ENCODE data around the gene SCT. TPM values are rescaled to one million over a fixed set of nuclear protein-coding genes. Genes with fewer than 3 reads are reported as not detected.

The SCT gene
- total RNA-seq, 1 donor from 2014 or later, result not detected

DNA sequence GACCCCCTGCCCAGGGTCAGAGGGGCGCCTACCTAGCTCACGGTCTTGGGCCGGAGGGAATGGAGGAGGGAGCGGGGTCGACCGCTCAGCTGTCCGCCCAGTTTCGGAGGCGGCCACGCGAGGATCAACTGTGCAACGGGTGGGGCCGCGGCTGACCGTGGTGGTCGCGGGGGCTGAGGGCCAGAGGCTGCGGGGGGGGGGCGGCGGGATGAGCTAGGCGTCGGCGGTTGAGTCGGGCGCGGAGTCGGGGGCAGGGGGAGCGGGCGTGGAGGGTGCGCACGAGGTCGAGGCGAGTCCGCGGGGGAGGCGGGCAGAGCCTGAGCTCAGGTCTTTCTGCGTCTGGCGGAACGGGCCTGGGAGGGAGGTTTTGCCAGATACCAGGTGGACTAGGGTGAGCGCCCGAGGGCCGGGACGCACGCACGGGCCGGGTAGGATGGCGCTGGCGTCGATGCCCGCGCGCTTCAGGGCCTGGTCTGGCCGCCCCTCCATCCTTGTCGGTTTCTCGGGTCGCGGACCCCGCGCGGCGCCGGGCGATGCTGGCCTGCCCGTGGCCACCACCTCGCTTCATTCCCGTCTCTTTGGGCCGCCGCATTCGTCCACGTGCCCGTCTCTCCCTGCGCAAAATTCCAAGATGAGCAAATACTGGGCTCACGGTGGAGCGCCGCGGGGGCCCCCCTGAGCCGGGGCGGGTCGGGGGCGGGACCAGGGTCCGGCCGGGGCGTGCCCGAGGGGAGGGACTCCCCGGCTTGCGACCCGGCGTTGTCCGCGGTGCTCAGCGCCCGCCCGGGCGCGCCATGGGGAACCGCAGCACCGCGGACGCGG, 9.7 kb upstream of the SCT start, which contains the start of gene DRD4:
TSS of gene DRD4 (plus strand) at position 759 of the 822 bp plus-strand sequence. CDS start at position 795, 36 bp downstream.
- Histone ChIP-seq H3K36me3 (peaks cover 0 to 2% of the 10 kb centered on the region in 2 donors), H3K27ac (no peak within 1 kb of the TSS), H3K9me3 (no peaks in the 10 kb centered on the region), H3K4me1 (peaks cover 9% of the 10 kb centered on the region in 2 donors), H3K4me3 (peak within 1 kb of the TSS; percentile 37 to 59), H3K27me3 (no peaks in the 10 kb centered on the region)
- intact Hi-C loops (cut with DNase I), result no loop called here
- no peak for DNase-seq (ENCODE audit: low spot score in 2 of 2)
- TF ChIP-seq, protein P1, sequence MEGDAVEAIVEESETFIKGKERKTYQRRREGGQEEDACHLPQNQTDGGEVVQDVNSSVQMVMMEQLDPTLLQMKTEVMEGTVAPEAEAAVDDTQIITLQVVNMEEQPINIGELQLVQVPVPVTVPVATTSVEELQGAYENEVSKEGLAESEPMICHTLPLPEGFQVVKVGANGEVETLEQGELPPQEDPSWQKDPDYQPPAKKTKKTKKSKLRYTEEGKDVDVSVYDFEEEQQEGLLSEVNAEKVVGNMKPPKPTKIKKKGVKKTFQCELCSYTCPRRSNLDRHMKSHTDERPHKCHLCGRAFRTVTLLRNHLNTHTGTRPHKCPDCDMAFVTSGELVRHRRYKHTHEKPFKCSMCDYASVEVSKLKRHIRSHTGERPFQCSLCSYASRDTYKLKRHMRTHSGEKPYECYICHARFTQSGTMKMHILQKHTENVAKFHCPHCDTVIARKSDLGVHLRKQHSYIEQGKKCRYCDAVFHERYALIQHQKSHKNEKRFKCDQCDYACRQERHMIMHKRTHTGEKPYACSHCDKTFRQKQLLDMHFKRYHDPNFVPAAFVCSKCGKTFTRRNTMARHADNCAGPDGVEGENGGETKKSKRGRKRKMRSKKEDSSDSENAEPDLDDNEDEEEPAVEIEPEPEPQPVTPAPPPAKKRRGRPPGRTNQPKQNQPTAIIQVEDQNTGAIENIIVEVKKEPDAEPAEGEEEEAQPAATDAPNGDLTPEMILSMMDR (IDR thresholded peaks at IDR 0.05), result no peak

DNA sequence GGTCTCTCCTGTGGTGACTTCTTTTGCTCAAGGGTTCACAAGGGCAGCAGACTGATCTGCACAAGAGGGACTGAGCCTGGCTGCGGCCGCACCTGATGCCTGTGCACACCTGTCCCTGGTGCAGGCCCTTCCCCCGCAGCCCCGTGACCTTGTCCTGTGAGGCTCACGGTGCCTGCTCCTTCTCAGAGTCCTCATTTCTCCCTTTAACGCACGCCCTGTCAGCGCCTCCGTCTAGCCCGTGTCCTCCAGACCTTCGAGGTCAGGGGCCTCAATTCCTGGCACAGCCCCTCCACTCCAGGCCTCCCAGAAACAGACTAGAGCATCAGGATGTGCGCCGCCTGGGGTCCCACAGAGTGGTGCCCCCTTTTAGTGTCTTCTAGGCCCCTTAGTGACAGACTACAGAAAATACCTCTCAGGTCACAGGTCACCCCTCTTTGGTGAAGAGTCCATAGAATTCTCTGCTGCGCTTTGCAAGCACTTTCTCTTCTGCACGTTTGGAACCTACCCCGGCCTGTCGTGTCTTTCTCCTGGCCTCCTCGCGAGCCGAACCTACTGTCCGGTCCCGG, 9.0 kb upstream of the SCT start:
- no peaks in the 10 kb centered on the region for H3K27me3 ChIP-seq
- no peak overlapping the region for H3K27ac ChIP-seq
- H3K4me3 ChIP-seq, result no peak overlapping the region
- H3K9me3 ChIP-seq, result no peaks in the 10 kb centered on the region
- TF ChIP-seq, protein P1 (IDR thresholded peaks at IDR 0.05), result no peak
- intact Hi-C loops (cut with DNase I), result no loop called here
- DNase-seq (ENCODE audit: low spot score in 2 of 2), result no peak
- H3K4me1 ChIP-seq, result peaks cover 9% of the 10 kb centered on the region in 2 donors
- H3K36me3 ChIP-seq, result no peaks in the 10 kb centered on the region

DNA sequence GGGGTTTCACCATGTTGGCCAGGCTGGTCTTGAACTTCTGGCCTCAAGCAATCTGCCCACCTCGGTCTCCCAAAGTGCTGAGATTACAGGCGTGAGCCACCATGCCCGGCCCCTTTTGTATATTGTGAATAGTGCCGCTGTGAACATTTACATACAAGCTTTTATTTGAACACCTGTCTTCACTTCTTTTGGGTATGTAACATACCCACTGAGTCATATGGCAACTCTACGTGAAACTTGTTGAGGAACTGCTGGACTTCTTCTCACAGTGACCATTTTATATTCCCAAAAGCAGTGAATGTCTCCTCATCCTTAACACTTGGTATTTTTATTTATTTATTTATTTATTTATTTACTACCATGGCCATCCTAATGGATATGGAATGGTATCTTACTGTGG, 3.9 kb upstream of the SCT start:
- no peaks in the 10 kb centered on the region for H3K27me3 ChIP-seq
- peaks cover 0 to 8% of the 10 kb centered on the region in 2 donors for H3K4me1 ChIP-seq
- DNase-seq (ENCODE audit: low spot score in 2 of 2), result no peak
- intact Hi-C loops (cut with DNase I), result no loop called here
- H3K4me3 ChIP-seq, result no peak overlapping the region
- no peaks in the 10 kb centered on the region for H3K9me3 ChIP-seq
- TF ChIP-seq, protein P1 (IDR thresholded peaks at IDR 0.05), result no peak
- no peaks in the 10 kb centered on the region for H3K36me3 ChIP-seq
- H3K27ac ChIP-seq, result no peak overlapping the region

DNA sequence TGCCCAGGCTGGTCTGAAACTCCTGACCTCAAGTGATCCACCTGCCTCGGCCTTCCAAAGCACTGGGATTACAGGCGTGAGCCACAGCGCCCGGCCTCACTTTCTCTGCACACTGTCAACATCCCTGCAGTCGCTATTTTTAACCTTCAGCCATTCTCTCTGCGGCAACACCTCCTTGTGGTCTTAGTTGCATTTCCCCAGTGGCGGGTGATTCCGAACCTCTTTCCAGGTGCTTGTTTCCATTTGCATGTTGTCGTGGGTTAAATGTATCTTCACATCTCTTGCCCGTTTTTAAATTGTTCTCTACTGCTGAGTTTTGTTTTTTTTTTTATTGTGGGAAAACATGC, 2.2 kb upstream of the SCT start:
- Histone ChIP-seq H3K4me1 (peaks cover 0 to 8% of the 10 kb centered on the region in 2 donors), H3K27ac (peak overlapping the region; percentile 53 to 75), H3K36me3 (no peaks in the 10 kb centered on the region), H3K27me3 (no peaks in the 10 kb centered on the region), H3K4me3 (peak overlapping the region in 1 of 2 donors; percentile 43), H3K9me3 (no peaks in the 10 kb centered on the region)
- no peak for DNase-seq (ENCODE audit: low spot score in 2 of 2)
- TF ChIP-seq, protein P1 (IDR thresholded peaks at IDR 0.05), result peak in 2 of 3 experiments; percentile 7 to 42
- intact Hi-C loops (cut with DNase I), result loop anchor here (5.0 kb wide), 1 partner anchor 72 kb away; no protein-coding TSS in a partner anchor

DNA sequence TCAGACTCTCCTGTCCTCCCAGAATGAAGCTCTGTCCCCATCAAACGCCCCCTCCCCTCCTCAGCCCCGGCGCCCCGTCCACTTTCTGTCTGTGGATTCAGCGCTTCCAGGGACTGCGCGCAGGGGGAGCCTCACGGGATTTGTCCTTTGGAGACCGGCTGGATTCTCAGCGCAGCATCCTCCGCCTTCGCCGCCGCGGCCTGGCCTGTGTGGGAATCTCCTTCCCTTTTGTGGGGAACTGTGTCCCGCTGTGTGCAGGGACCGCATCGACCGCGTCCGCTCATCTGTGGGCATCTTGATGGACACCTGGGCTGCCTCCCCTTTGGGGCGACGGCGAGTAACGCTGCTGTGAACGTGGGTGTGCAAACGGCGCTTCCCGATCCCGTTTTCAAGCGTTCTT, 1.1 kb upstream of the SCT start:
- peak overlapping the region in 1 of 2 donors; percentile 43 for H3K4me3 ChIP-seq
- H3K9me3 ChIP-seq, result no peaks in the 10 kb centered on the region
- DNase-seq (ENCODE audit: low spot score in 2 of 2), result no peak
- peak overlapping the region; percentile 33 to 75 for H3K27ac ChIP-seq
- H3K36me3 ChIP-seq, result no peaks in the 10 kb centered on the region
- TF ChIP-seq, protein P1 (IDR thresholded peaks at IDR 0.05), result no peak
- intact Hi-C loops (cut with DNase I), result loop anchor here (5.0 kb wide), 1 partner anchor 71 kb away; no protein-coding TSS in a partner anchor
- no peaks in the 10 kb centered on the region for H3K27me3 ChIP-seq
- peaks cover 0 to 8% of the 10 kb centered on the region in 2 donors for H3K4me1 ChIP-seq

All from ascending aorta (tissue), 2 donors.